NCI-H2227 (cell line): ENCODE data around the gene GCN1.
"Not testable (repeated sequence)": the region's sequence is repeated elsewhere in the genome, so short reads cannot be mapped to it uniquely, and the experiment has no call there.

Source experiments
- DNase-seq: peaks from one replicate; lab custom pipeline; 2025; ENCODE audit not compliant: unreplicated experiment; lab: John Stamatoyannopoulos, UW

GCN1 gene

GRCh38 chr12:120194534-120195395 lies at the start of gene GCN1:
TSS of gene GCN1 (minus strand) at chr12:120194715. CDS start at chr12:120194697, 18 bp downstream.
- DNase-seq = peak; percentile 89

GRCh38 chr12:120242971-120243699 lies 48.6 kb upstream of the GCN1 start:
- DNase-seq = no peak

GRCh38 chr12:120242275-120242799 lies 47.8 kb upstream of the GCN1 start:
- DNase-seq = no peak

GRCh38 chr12:120241561-120242274 lies 47.2 kb upstream of the GCN1 start:
- no peak for DNase-seq

- DNase-seq = no peak
Observed at GRCh38 chr12:120240495-120240833, 45.9 kb upstream of the GCN1 start.

GRCh38 chr12:120239776-120240494 lies 45.4 kb upstream of the GCN1 start:
- no peak for DNase-seq

GRCh38 chr12:120238839-120239445 lies 44.4 kb upstream of the GCN1 start:
- no peak for DNase-seq

- DNase-seq = no peak
Observed at GRCh38 chr12:120238217-120238616, 43.7 kb upstream of the GCN1 start.

GRCh38 chr12:120237360-120238171 lies 43.1 kb upstream of the GCN1 start:
- no peak for DNase-seq

GRCh38 chr12:120236809-120237208 lies 42.3 kb upstream of the GCN1 start:
- not testable (repeated sequence) for DNase-seq

- DNase-seq = no peak
Observed at GRCh38 chr12:120235369-120236323, 41.1 kb upstream of the GCN1 start.

GRCh38 chr12:120234643-120235368 lies 40.3 kb upstream of the GCN1 start:
- peak; percentile 77 for DNase-seq

GRCh38 chr12:120231316-120232011 lies 36.9 kb upstream of the GCN1 start:
- DNase-seq = peak; percentile 25

- DNase-seq = no peak
Observed at GRCh38 chr12:120230974-120231315, 36.4 kb upstream of the GCN1 start.

- DNase-seq = peak; percentile 87
Observed at GRCh38 chr12:120230326-120230973, 35.9 kb upstream of the GCN1 start.

GRCh38 chr12:120229487-120230325 lies 35.2 kb upstream of the GCN1 start:
- no peak for DNase-seq
